ENCODE results near the gene SLC36A1. TPM values are rescaled to one million over a fixed set of nuclear protein-coding genes. Genes with fewer than 3 reads are reported as not detected.

SLC36A1 gene
- total RNA-seq, 2 donors from 2014 or later: 15.4 to 33.3 TPM

- H3K9ac ChIP-seq (ENCODE audit: extremely low read depth, low read length, poor library complexity, severe bottlenecking): no peak overlapping the region
- no peak overlapping the region for H3K27ac Mint-ChIP-seq
- peaks cover 50% of the 10 kb centered on the region for H3K36me3 Mint-ChIP-seq (ENCODE audit: low read depth)
- H3K4me1 Mint-ChIP-seq: no peaks in the 10 kb centered on the region
- H3K9me3 ChIP-seq (ENCODE audit: control insufficient read depth, low read length): no peaks in the 10 kb centered on the region
- H3K4me3 Mint-ChIP-seq: no peak overlapping the region
- no peak for DNase-seq
- H3K36me3 ChIP-seq (ENCODE audit: control insufficient read depth, insufficient read depth, low read length): peaks cover 45% of the 10 kb centered on the region
- H3K9me3 Mint-ChIP-seq: no peaks in the 10 kb centered on the region
- 83 to 100% methylated on average over 1 of the region's 1 CpG for WGBS, 2 experiments (ENCODE audit: insufficient coverage in 1 of 2, insufficient read length in 1 of 2)
- no peaks in the 10 kb centered on the region for H3K27me3 ChIP-seq (ENCODE audit: control insufficient read depth, insufficient read depth, low read length, poor library complexity, severe bottlenecking)
- no peaks in the 10 kb centered on the region for H3K27me3 Mint-ChIP-seq (ENCODE audit: insufficient read depth)
- H3K27ac ChIP-seq (ENCODE audit: low read depth, low read length): no peak overlapping the region
- H3K4me1 ChIP-seq (ENCODE audit: control insufficient read depth, insufficient read depth, low read length): no peaks in the 10 kb centered on the region
- TF ChIP-seq CTCF (conservative IDR thresholded peaks at IDR 0.05): no peak
- H3K4me3 ChIP-seq (ENCODE audit: low read length): no peak overlapping the region
Observed at GRCh38 chr5:151471276-151471675, 23.9 kb downstream of the SLC36A1 start.

- no peaks in the 10 kb centered on the region for H3K9me3 ChIP-seq (ENCODE audit: control insufficient read depth, low read length)
- no peaks in the 10 kb centered on the region for H3K4me1 Mint-ChIP-seq
- no peak overlapping the region for H3K27ac Mint-ChIP-seq
- no peak overlapping the region for H3K27ac ChIP-seq (ENCODE audit: low read depth, low read length)
- no peak overlapping the region for H3K4me3 ChIP-seq (ENCODE audit: low read length)
- WGBS, 2 experiments (ENCODE audit: insufficient coverage in 1 of 2, insufficient read length in 1 of 2): 88 to 91% methylated on average over 6 of the region's 6 CpGs
- H3K4me1 ChIP-seq (ENCODE audit: control insufficient read depth, insufficient read depth, low read length): no peaks in the 10 kb centered on the region
- H3K36me3 ChIP-seq (ENCODE audit: control insufficient read depth, insufficient read depth, low read length): peaks cover 49% of the 10 kb centered on the region
- H3K27me3 ChIP-seq (ENCODE audit: control insufficient read depth, insufficient read depth, low read length, poor library complexity, severe bottlenecking): no peaks in the 10 kb centered on the region
- H3K4me3 Mint-ChIP-seq: no peak overlapping the region
- no peak for DNase-seq
- TF ChIP-seq CTCF (conservative IDR thresholded peaks at IDR 0.05): no peak
- H3K27me3 Mint-ChIP-seq (ENCODE audit: insufficient read depth): no peaks in the 10 kb centered on the region
- no peaks in the 10 kb centered on the region for H3K9me3 Mint-ChIP-seq
- H3K9ac ChIP-seq (ENCODE audit: extremely low read depth, low read length, poor library complexity, severe bottlenecking): no peak overlapping the region
- H3K36me3 Mint-ChIP-seq (ENCODE audit: low read depth): peaks cover 55% of the 10 kb centered on the region
Observed at GRCh38 chr5:151474799-151475198, 27.4 kb downstream of the SLC36A1 start.

- WGBS, 2 experiments (ENCODE audit: insufficient coverage in 1 of 2, insufficient read length in 1 of 2): 91% methylated on average over 2 of the region's 2 CpGs; no CpG with 5 or more reads in 1 of the 2 experiments
- H3K27ac Mint-ChIP-seq: no peak overlapping the region
- no peak overlapping the region for H3K4me3 ChIP-seq (ENCODE audit: low read length)
- no peaks in the 10 kb centered on the region for H3K9me3 Mint-ChIP-seq
- peaks cover 43% of the 10 kb centered on the region for H3K36me3 ChIP-seq (ENCODE audit: control insufficient read depth, insufficient read depth, low read length)
- no peaks in the 10 kb centered on the region for H3K4me1 ChIP-seq (ENCODE audit: control insufficient read depth, insufficient read depth, low read length)
- no peaks in the 10 kb centered on the region for H3K9me3 ChIP-seq (ENCODE audit: control insufficient read depth, low read length)
- no peak for DNase-seq
- no peak overlapping the region for H3K4me3 Mint-ChIP-seq
- no peak overlapping the region for H3K9ac ChIP-seq (ENCODE audit: extremely low read depth, low read length, poor library complexity, severe bottlenecking)
- peaks cover 54% of the 10 kb centered on the region for H3K36me3 Mint-ChIP-seq (ENCODE audit: low read depth)
- no peaks in the 10 kb centered on the region for H3K27me3 ChIP-seq (ENCODE audit: control insufficient read depth, insufficient read depth, low read length, poor library complexity, severe bottlenecking)
- no peaks in the 10 kb centered on the region for H3K4me1 Mint-ChIP-seq
- no peak overlapping the region for H3K27ac ChIP-seq (ENCODE audit: low read depth, low read length)
- H3K27me3 Mint-ChIP-seq (ENCODE audit: insufficient read depth): no peaks in the 10 kb centered on the region
- no peak for TF ChIP-seq CTCF (conservative IDR thresholded peaks at IDR 0.05)
Observed at GRCh38 chr5:151475388-151475787, 28.0 kb downstream of the SLC36A1 start.
